CD4-positive, alpha-beta T cell (primary cell): ENCODE data around the gene FEZF1. TPM values are rescaled to one million over a fixed set of nuclear protein-coding genes. Genes with fewer than 3 reads are reported as not detected.

Source experiments
- ATAC-seq: fragments of 200-7000 bp; cut with Tn5 transposase; one replicate; pipeline ENCODE4 v1.10.0; 2022; ENCODE audit warnings: mild to moderate bottlenecking; ENCODE audit not compliant: poor library complexity
- CTCF ChIA-PET: fragments of 350-600 bp; sonication (Branson Sonifier 250); formaldehyde crosslinking; loops from one replicate; lab custom pipeline; 2021; ENCODE audit warnings: antibody characterized with exemption, inconsistent platforms; lab: Charles Lee
- POLR2A ChIA-PET: fragments of 350-600 bp; sonication (Branson Sonifier 250); formaldehyde crosslinking; loops from one replicate; lab custom pipeline; 2021; ENCODE audit warnings: antibody characterized with exemption, inconsistent platforms; lab: Charles Lee
- DNase-seq, 14 experiments: peaks; one replicate each; pipeline ENCODE4 v3.0.0-alpha.2; 2013 to 2020; ENCODE audit warnings: mixed read lengths in 2 of 14
- H3K27ac ChIP-seq, 2 donors: one replicate each; pipeline versions ENCODE4 v1.5.1 to v1.7.0; 2013; ENCODE audit warnings: low read length in 2 of 2, low read depth in 1 of 2, mild to moderate bottlenecking in 1 of 2
- H3K27me3 ChIP-seq, 2 experiments: 1 replicate in 1 of 2; 2 replicates in 1 of 2; pipeline versions ENCODE4 v1.6.1 to v1.7.0; 2013; ENCODE audit warnings: low read length in 2 of 2, control low read depth in 1 of 2, mild to moderate bottlenecking in 1 of 2, moderate library complexity in 1 of 2; ENCODE audit not compliant: insufficient read depth in 2 of 2, control insufficient read depth in 1 of 2
- H3K36me3 ChIP-seq: one replicate; pipeline ENCODE4 v1.6.1; 2013; ENCODE audit warnings: low read length, control low read depth; ENCODE audit not compliant: insufficient read depth
- H3K4me1 ChIP-seq: one replicate; pipeline ENCODE4 v1.6.1; 2013; ENCODE audit warnings: low read length, control low read depth; ENCODE audit not compliant: insufficient read depth
- H3K4me3 ChIP-seq: one replicate; pipeline ENCODE4 v1.5.1; 2013; ENCODE audit warnings: mild to moderate bottlenecking, low read length, moderate library complexity
- H3K9me3 ChIP-seq, 2 experiments: 1 replicate in 1 of 2; 2 replicates in 1 of 2; pipeline versions ENCODE4 v1.6.1 to v1.7.0; 2013; ENCODE audit warnings: low read length in 2 of 2, mild to moderate bottlenecking in 2 of 2, control low read depth in 1 of 2, moderate library complexity in 1 of 2; ENCODE audit not compliant: control insufficient read depth in 1 of 2, insufficient read depth in 1 of 2
- H3K27ac Mint-ChIP-seq: one replicate; pipeline ENCODE4 v1.8.0; 2020; ENCODE audit warnings: mixed read lengths
- H3K27me3 Mint-ChIP-seq: one replicate; pipeline ENCODE4 v1.8.0; 2021; ENCODE audit warnings: mixed read lengths
- H3K36me3 Mint-ChIP-seq: one replicate; pipeline ENCODE4 v1.8.0; 2021; ENCODE audit warnings: low read depth, mixed read lengths
- H3K4me1 Mint-ChIP-seq: one replicate; pipeline ENCODE4 v1.8.0; 2021; ENCODE audit warnings: low read depth, mixed read lengths
- H3K4me3 Mint-ChIP-seq: one replicate; pipeline ENCODE4 v1.8.0; 2020; ENCODE audit warnings: mild to moderate bottlenecking, mixed read lengths
- H3K9me3 Mint-ChIP-seq: one replicate; pipeline ENCODE4 v1.8.0; 2020; ENCODE audit warnings: mixed read lengths
- CTCF ChIP-seq: fragments of 200-600 bp; IDR thresholded peaks from one replicate; pipeline ENCODE4 v1.8.0; 2022; ENCODE audit warnings: antibody characterized with exemption, mild to moderate bottlenecking
- intact Hi-C, 2 experiments: fragments of 100-400 bp; cut with DNase I in 1 of 2; cut with micrococcal nuclease in 1 of 2; formaldehyde crosslinking; loops; one replicate each; pipeline versions ENCODE4 v1.15.1 to v1.9.0; 2023 to 2025; cut with DNase I, micrococcal nuclease
- total RNA-seq, 174 experiments: library from RNA in 2 of 174; stranded (reverse) in 2 of 174; gene quantifications; one replicate each; pipeline ENCODE4 v1.2.3 and lab custom pipeline; 2021 to 2026

Gene FEZF1
- total RNA-seq, 2 experiments from 2014 or later = not detected

GRCh38 chr7:122339145-122339904 is 34.8 kb upstream of the FEZF1 start:
- Histone ChIP-seq H3K9me3 (no peaks in the 10 kb centered on the region), H3K4me1 (no peaks in the 10 kb centered on the region), H3K4me3 (no peak overlapping the region), H3K27me3 (no peaks in the 10 kb centered on the region), H3K27ac (no peak overlapping the region), H3K36me3 (no peaks in the 10 kb centered on the region)
- Mint-ChIP-seq H3K4me3 (no peak overlapping the region), H3K9me3 (peaks cover 1% of the 10 kb centered on the region), H3K27ac (no peak overlapping the region), H3K4me1 (no peaks in the 10 kb centered on the region), H3K36me3 (no peaks in the 10 kb centered on the region), H3K27me3 (no peaks in the 10 kb centered on the region)
- ATAC-seq (no peak), DNase-seq (no peak)
- intact Hi-C loops = no loop called here
- CTCF ChIA-PET = no interaction called here
- POLR2A ChIA-PET = no interaction called here
- TF ChIP-seq CTCF = no peak

GRCh38 chr7:122337011-122337410 is 32.5 kb upstream of the FEZF1 start:
- H3K9me3 ChIP-seq = no peaks in the 10 kb centered on the region
- TF ChIP-seq CTCF = no peak
- no peaks in the 10 kb centered on the region for H3K4me1 Mint-ChIP-seq
- H3K4me3 ChIP-seq = no peak overlapping the region
- peaks cover 1% of the 10 kb centered on the region for H3K9me3 Mint-ChIP-seq
- no peaks in the 10 kb centered on the region for H3K27me3 ChIP-seq
- H3K4me1 ChIP-seq = no peaks in the 10 kb centered on the region
- DNase-seq = no peak
- CTCF ChIA-PET = no interaction called here
- ATAC-seq = no peak
- H3K27ac ChIP-seq = no peak overlapping the region
- no peaks in the 10 kb centered on the region for H3K27me3 Mint-ChIP-seq
- no peak overlapping the region for H3K4me3 Mint-ChIP-seq
- H3K36me3 Mint-ChIP-seq = no peaks in the 10 kb centered on the region
- no peak overlapping the region for H3K27ac Mint-ChIP-seq
- H3K36me3 ChIP-seq = no peaks in the 10 kb centered on the region
- intact Hi-C loops = no loop called here
- POLR2A ChIA-PET = no interaction called here

GRCh38 chr7:122329145-122329802 is 24.7 kb upstream of the FEZF1 start:
- Mint-ChIP-seq H3K9me3 (no peaks in the 10 kb centered on the region), H3K27ac (no peak overlapping the region), H3K36me3 (no peaks in the 10 kb centered on the region), H3K4me1 (no peaks in the 10 kb centered on the region), H3K27me3 (no peaks in the 10 kb centered on the region), H3K4me3 (no peak overlapping the region)
- Histone ChIP-seq H3K36me3 (no peaks in the 10 kb centered on the region), H3K4me1 (no peaks in the 10 kb centered on the region), H3K9me3 (no peaks in the 10 kb centered on the region), H3K27ac (no peak overlapping the region), H3K27me3 (no peaks in the 10 kb centered on the region), H3K4me3 (no peak overlapping the region)
- POLR2A ChIA-PET = no interaction called here
- ATAC-seq (no peak), DNase-seq (no peak)
- intact Hi-C loops = no loop called here
- CTCF ChIA-PET = no interaction called here
- TF ChIP-seq CTCF = no peak
